Inflammatory macrophage treated with lipopolysaccharide for 4 hours (primary cell): ENCODE results near the gene C4A.
"Not testable (repeated sequence)": the region's sequence is repeated elsewhere in the genome, so short reads cannot be mapped to it uniquely, and the experiment has no call there.

ENCODE experiments used
- DNase-seq: peaks from one replicate; pipeline ENCODE4 v3.0.0-alpha.2; 2020

The C4A gene

GRCh38 chr6:31980998-31981397 lies 859 bp upstream of the C4A start:
- not testable (repeated sequence) for DNase-seq

GRCh38 chr6:31989363-31989762 lies 7.5 kb downstream of the C4A start:
- DNase-seq, result not testable (repeated sequence)

GRCh38 chr6:31994421-31994820 lies 12.6 kb downstream of the C4A start:
- not testable (repeated sequence) for DNase-seq

GRCh38 chr6:31996385-31996784 lies 14.5 kb downstream of the C4A start:
- DNase-seq, result not testable (repeated sequence)

GRCh38 chr6:32002546-32003268 lies 20.9 kb downstream of the C4A start:
- DNase-seq, result not testable (repeated sequence)

- DNase-seq, result not testable (repeated sequence)
These were observed 21.4 kb downstream of the C4A start for GRCh38 chr6:32003301-32003700.

- not testable (repeated sequence) for DNase-seq
These were observed 22.5 kb downstream of the C4A start for GRCh38 chr6:32004393-32004792.

GRCh38 chr6:32004864-32005537 lies 23.1 kb downstream of the C4A start:
- not testable (repeated sequence) for DNase-seq

GRCh38 chr6:32005538-32005880 lies 23.7 kb downstream of the C4A start:
- not testable (repeated sequence) for DNase-seq

- DNase-seq, result not testable (repeated sequence)
These were observed 24.2 kb downstream of the C4A start for GRCh38 chr6:32005991-32006529.

GRCh38 chr6:32007086-32007485 lies 25.2 kb downstream of the C4A start:
- not testable (repeated sequence) for DNase-seq

- not testable (repeated sequence) for DNase-seq
These were observed 26.2 kb downstream of the C4A start for GRCh38 chr6:32008037-32008436.

- DNase-seq, result not testable (repeated sequence)
These were observed 26.8 kb downstream of the C4A start for GRCh38 chr6:32008616-32009015.

GRCh38 chr6:32009537-32009936 lies 27.7 kb downstream of the C4A start:
- DNase-seq, result not testable (repeated sequence)

GRCh38 chr6:32010856-32011530 lies 29.1 kb downstream of the C4A start:
- not testable (repeated sequence) for DNase-seq

- DNase-seq, result not testable (repeated sequence)
These were observed 31.2 kb downstream of the C4A start for GRCh38 chr6:32012941-32013617.

GRCh38 chr6:32013738-32014137 lies 31.9 kb downstream of the C4A start:
- not testable (repeated sequence) for DNase-seq

GRCh38 chr6:32014547-32014946 lies 32.7 kb downstream of the C4A start, which contains the start of gene C4B:
C4B (plus strand) TSS chr6:32014795; CDS start chr6:32014846, 51 bp downstream.
- DNase-seq, result not testable (repeated sequence)

- not testable (repeated sequence) for DNase-seq
These were observed 40.2 kb downstream of the C4A start for GRCh38 chr6:32022100-32022499.

- not testable (repeated sequence) for DNase-seq
These were observed 46.8 kb downstream of the C4A start for GRCh38 chr6:32028631-32029030.

GRCh38 chr6:32029553-32029952 lies 47.7 kb downstream of the C4A start:
- DNase-seq, result not testable (repeated sequence)

- not testable (repeated sequence) for DNase-seq
These were observed 53.6 kb downstream of the C4A start for GRCh38 chr6:32035283-32036013.
